ENCODE data around the gene IQGAP3.

IQGAP3 gene

GRCh38 chr1:156525856-156526489 lies 46.4 kb downstream of the IQGAP3 start:
- H3K4me2 ChIP-seq: peak overlapping the region; percentile 79 to 97 (median 88)
- peak overlapping the region in 1 of 10 experiments; percentile 53; a peak in 4 of 20 replicates for H3K4me3 ChIP-seq
- no peak for TF ChIP-seq Cebpa-rat (IDR thresholded peaks at IDR 0.05)
- H3K4me1 ChIP-seq: peaks cover 51 to 71% (median 64%) of the 10 kb centered on the region in 10 experiments
- peak overlapping the region; percentile 64 to 83 (median 72); a peak in 15 of 22 replicates for H3K9ac ChIP-seq
- H3K27me3 ChIP-seq: no peaks in the 10 kb centered on the region
- peak overlapping the region; percentile 78 to 93 (median 84); a peak in 21 of 22 replicates for H3K27ac ChIP-seq
- no peaks in the 10 kb centered on the region for H3K9me3 ChIP-seq (replicated peaks in 1 of 11)
- peaks cover 4 to 53% (median 47%) of the 10 kb centered on the region in 11 experiments; a peak in 20 of 22 replicates for H3K36me3 ChIP-seq
- no peaks in the 10 kb centered on the region; a peak in 1 of 22 replicates for H4K20me1 ChIP-seq

- Histone ChIP-seq H3K27ac (peak overlapping the region; percentile 78 to 93 (median 84)), H4K20me1 (no peaks in the 10 kb centered on the region), H3K4me3 (peak overlapping the region; percentile 12 to 53 (median 32); a peak in 17 of 20 replicates), H3K9ac (peak overlapping the region; percentile 64 to 83 (median 72)), H3K4me2 (peak overlapping the region; percentile 79 to 97 (median 88)), H3K4me1 (peaks cover 51 to 71% (median 64%) of the 10 kb centered on the region in 10 experiments), H3K36me3 (peaks cover 2 to 45% (median 38%) of the 10 kb centered on the region in 11 experiments; a peak in 20 of 22 replicates), H3K9me3 (replicated peaks in 1 of 11) (no peaks in the 10 kb centered on the region), H3K27me3 (no peaks in the 10 kb centered on the region)
- no peak for TF ChIP-seq Cebpa-rat (IDR thresholded peaks at IDR 0.05)
Measured at GRCh38 chr1:156525071-156525501, 47.3 kb downstream of the IQGAP3 start.

DNA sequence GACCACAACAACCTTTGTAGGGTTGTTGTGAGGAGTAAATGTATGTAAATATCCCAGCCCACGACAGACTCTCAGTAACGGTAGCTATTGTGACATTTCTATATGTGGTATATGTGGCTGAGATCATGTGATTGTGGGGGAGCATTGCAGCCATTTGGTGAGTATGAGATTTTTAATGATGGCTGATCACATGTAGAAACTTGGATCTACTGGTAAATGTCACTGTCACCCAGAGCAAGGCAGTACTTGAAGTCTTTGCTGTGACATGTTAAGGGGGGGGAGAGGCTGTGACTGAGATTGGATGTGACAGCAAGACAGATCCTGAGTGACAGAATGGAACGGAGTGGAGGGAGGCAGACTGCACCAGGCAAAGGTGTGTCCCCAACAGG lies 47.9 kb downstream of the IQGAP3 start:
- H3K27me3 ChIP-seq: no peaks in the 10 kb centered on the region
- H4K20me1 ChIP-seq: no peaks in the 10 kb centered on the region
- peak overlapping the region; percentile 12 to 53 (median 32); a peak in 15 of 20 replicates for H3K4me3 ChIP-seq
- no peaks in the 10 kb centered on the region for H3K9me3 ChIP-seq (replicated peaks in 1 of 11)
- peaks cover 0 to 38% (median 32%) of the 10 kb centered on the region in 11 experiments; a peak in 19 of 22 replicates for H3K36me3 ChIP-seq
- peak overlapping the region; percentile 78 to 93 (median 84) for H3K27ac ChIP-seq
- H3K9ac ChIP-seq: peak overlapping the region; percentile 64 to 83 (median 72)
- peaks cover 51 to 70% (median 64%) of the 10 kb centered on the region in 10 experiments for H3K4me1 ChIP-seq
- peak in 2 of 11 experiments; percentile 34 to 56; a peak in 3 of 22 replicates for TF ChIP-seq Cebpa-rat (IDR thresholded peaks at IDR 0.05)
- peak overlapping the region; percentile 79 to 97 (median 88) for H3K4me2 ChIP-seq

- no peaks in the 10 kb centered on the region for H3K27me3 ChIP-seq
- no peak for TF ChIP-seq Cebpa-rat (IDR thresholded peaks at IDR 0.05)
- H3K27ac ChIP-seq: peak overlapping the region; percentile 78 to 93 (median 84)
- H3K4me2 ChIP-seq: peak overlapping the region; percentile 79 to 97 (median 88)
- no peaks in the 10 kb centered on the region for H4K20me1 ChIP-seq
- peaks cover 51 to 64% (median 62%) of the 10 kb centered on the region in 10 experiments for H3K4me1 ChIP-seq
- H3K4me3 ChIP-seq: peak overlapping the region in 6 of 10 experiments; percentile 12 to 38 (median 20); a peak in 4 of 20 replicates
- peaks cover 0 to 33% (median 27%) of the 10 kb centered on the region in 11 experiments; a peak in 18 of 22 replicates for H3K36me3 ChIP-seq
- peak overlapping the region; percentile 64 to 83 (median 72); a peak in 20 of 22 replicates for H3K9ac ChIP-seq
- no peaks in the 10 kb centered on the region for H3K9me3 ChIP-seq (replicated peaks in 1 of 11)
Measured at GRCh38 chr1:156523801-156524480, 48.4 kb downstream of the IQGAP3 start.

GRCh38 chr1:156522443-156522970 lies 49.9 kb downstream of the IQGAP3 start:
- Histone ChIP-seq H3K9me3 (replicated peaks in 1 of 11) (no peaks in the 10 kb centered on the region), H3K4me2 (peak overlapping the region in 7 of 11 experiments; percentile 9 to 97 (median 88); a peak in 8 of 22 replicates), H3K36me3 (peaks cover 0 to 19% (median 13%) of the 10 kb centered on the region in 11 experiments; a peak in 15 of 22 replicates), H3K4me3 (no peak overlapping the region), H3K27me3 (no peaks in the 10 kb centered on the region), H3K27ac (peak overlapping the region in 3 of 11 experiments; percentile 82 to 84 (median 84); a peak in 5 of 22 replicates), H4K20me1 (no peaks in the 10 kb centered on the region), H3K4me1 (peaks cover 42 to 50% (median 48%) of the 10 kb centered on the region in 10 experiments), H3K9ac (no peak overlapping the region)
- no peak for TF ChIP-seq Cebpa-rat (IDR thresholded peaks at IDR 0.05)

- Histone ChIP-seq H3K27ac (no peak overlapping the region), H4K20me1 (no peaks in the 10 kb centered on the region), H3K4me2 (no peak overlapping the region), H3K9me3 (replicated peaks in 1 of 11) (no peaks in the 10 kb centered on the region), H3K9ac (no peak overlapping the region), H3K4me3 (no peak overlapping the region), H3K36me3 (no peaks in the 10 kb centered on the region), H3K27me3 (no peaks in the 10 kb centered on the region), H3K4me1 (peaks cover 0 to 19% (median 2%) of the 10 kb centered on the region in 10 experiments; a peak in 15 of 20 replicates)
- TF ChIP-seq Cebpa-rat (IDR thresholded peaks at IDR 0.05): no peak
Measured at GRCh38 chr1:156517748-156518147, 54.6 kb downstream of the IQGAP3 start.

GRCh38 chr1:156516821-156517220 lies 55.5 kb downstream of the IQGAP3 start:
- TF ChIP-seq Cebpa-rat (IDR thresholded peaks at IDR 0.05): no peak
- no peak overlapping the region for H3K27ac ChIP-seq
- H3K27me3 ChIP-seq: no peaks in the 10 kb centered on the region
- H4K20me1 ChIP-seq: no peaks in the 10 kb centered on the region
- no peak overlapping the region for H3K4me2 ChIP-seq
- no peak overlapping the region for H3K9ac ChIP-seq
- H3K4me1 ChIP-seq: peaks cover 0 to 23% (median 4%) of the 10 kb centered on the region in 10 experiments; a peak in 9 of 20 replicates
- no peaks in the 10 kb centered on the region for H3K36me3 ChIP-seq
- no peaks in the 10 kb centered on the region for H3K9me3 ChIP-seq (replicated peaks in 1 of 11)
- no peak overlapping the region for H3K4me3 ChIP-seq

GRCh38 chr1:156515956-156516355 lies 56.4 kb downstream of the IQGAP3 start:
- Histone ChIP-seq H3K27ac (no peak overlapping the region), H3K27me3 (no peaks in the 10 kb centered on the region), H3K36me3 (no peaks in the 10 kb centered on the region), H3K4me1 (peaks cover 0 to 25% (median 7%) of the 10 kb centered on the region in 10 experiments; a peak in 11 of 20 replicates), H3K9me3 (replicated peaks in 1 of 11) (no peaks in the 10 kb centered on the region), H3K4me3 (no peak overlapping the region), H3K4me2 (peak overlapping the region in 4 of 11 experiments; percentile 7 to 67 (median 18); a peak in 4 of 22 replicates), H3K9ac (no peak overlapping the region), H4K20me1 (no peaks in the 10 kb centered on the region)
- no peak for TF ChIP-seq Cebpa-rat (IDR thresholded peaks at IDR 0.05)

GRCh38 chr1:156513185-156513584 lies 59.2 kb downstream of the IQGAP3 start:
- H3K4me3 ChIP-seq: no peak overlapping the region
- H3K36me3 ChIP-seq: no peaks in the 10 kb centered on the region
- H3K9ac ChIP-seq: no peak overlapping the region
- H3K27ac ChIP-seq: no peak overlapping the region
- no peaks in the 10 kb centered on the region for H3K27me3 ChIP-seq
- H3K4me1 ChIP-seq: peaks cover 19 to 52% (median 31%) of the 10 kb centered on the region in 10 experiments
- no peak overlapping the region for H3K4me2 ChIP-seq
- H3K9me3 ChIP-seq (replicated peaks in 1 of 11): no peaks in the 10 kb centered on the region
- no peak for TF ChIP-seq Cebpa-rat (IDR thresholded peaks at IDR 0.05)
- H4K20me1 ChIP-seq: no peaks in the 10 kb centered on the region
